Tibial artery (tissue), 4 donors: ENCODE data around the gene KRT15.

Experiments used
- DNase-seq, 2 donors: peaks; one replicate each; pipeline ENCODE4 v3.0.0-alpha.2; 2019
- H3K27ac ChIP-seq, 2 donors: fragments of 200-600 bp; sonication (generic) in 1 of 2; 1 replicate in 1 of 2; 2 replicates in 1 of 2; pipeline ENCODE4 v1.5.1; 2018 to 2019; ENCODE audit warnings: mild to moderate bottlenecking in 1 of 2
- H3K27me3 ChIP-seq, 2 donors: fragments of 200-600 bp; sonication (generic) in 1 of 2; one replicate each; pipeline versions ENCODE4 v1.5.1 to v1.6.0; 2016 to 2019
- H3K36me3 ChIP-seq, 3 donors: fragments of 200-600 bp; sonication (generic) in 2 of 3; one replicate each; pipeline ENCODE4 v1.5.1; 2016 to 2019; ENCODE audit warnings: mild to moderate bottlenecking in 2 of 3
- H3K4me1 ChIP-seq, 4 donors: fragments of 200-600 bp; sonication (generic) in 2 of 4; 1 replicate in 3 of 4; 2 replicates in 1 of 4; pipeline ENCODE4 v1.5.1; 2016 to 2019
- H3K4me3 ChIP-seq, 2 donors: fragments of 200-600 bp; sonication (generic) in 1 of 2; 1 replicate in 1 of 2; 2 replicates in 1 of 2; pipeline ENCODE4 v1.5.1; 2018 to 2019; ENCODE audit warnings: mild to moderate bottlenecking in 2 of 2
- H3K9me3 ChIP-seq, 3 donors: fragments of 200-600 bp; sonication (generic) in 1 of 3; one replicate each; pipeline ENCODE4 v1.5.1; 2016 to 2019
- CTCF ChIP-seq, 2 experiments: fragments of 200-600 bp in 1 of 2; fragments of 450-650 bp in 1 of 2; IDR thresholded peaks; one replicate each; pipeline ENCODE4 v1.5.1; 2017 to 2019; ENCODE audit warnings: antibody characterized with exemption in 2 of 2, mild to moderate bottlenecking in 1 of 2, moderate library complexity in 1 of 2
- intact Hi-C: fragments of 100-400 bp; cut with DNase I; formaldehyde crosslinking; loops from one replicate; pipeline ENCODE4 v1.15.0; 2023; ENCODE audit warnings: low total_unique reads

The KRT15 gene

GRCh38 chr17:41463746-41464145 is 54.9 kb downstream of the KRT15 start:
- intact Hi-C loops: no loop called here
- Histone ChIP-seq H3K4me1 (no peaks in the 10 kb centered on the region), H3K9me3 (peaks cover 0 to 6% (median 0%) of the 10 kb centered on the region in 3 donors), H3K27me3 (peaks cover 0 to 10% of the 10 kb centered on the region in 2 donors), H3K27ac (no peak overlapping the region), H3K4me3 (no peak overlapping the region), H3K36me3 (no peaks in the 10 kb centered on the region)
- TF ChIP-seq CTCF (IDR thresholded peaks at IDR 0.05): no peak
- DNase-seq: no peak
